GM23248 (cell line): ENCODE measurements around the gene MAP3K6. TPM values are rescaled to one million over a fixed set of nuclear protein-coding genes. Genes with fewer than 3 reads are reported as not detected.

ENCODE experiments used
- DNase-seq: peaks from one replicate; pipeline ENCODE4 v3.0.0-alpha.2; 2015
- H2AFZ ChIP-seq: fragments of 200-600 bp; sonication (generic); 2 replicates; pipeline ENCODE4 v1.6.1; 2016; ENCODE audit warnings: antibody characterized with exemption
- H3F3A ChIP-seq: fragments of 200-600 bp; sonication (generic); 2 replicates; pipeline ENCODE4 v1.6.1; 2016; ENCODE audit warnings: mild to moderate bottlenecking, antibody characterized with exemption, mixed run types; ENCODE audit not compliant: insufficient read depth
- H3K27ac ChIP-seq: fragments of 200-600 bp; sonication (generic); 2 replicates; pipeline ENCODE4 v1.5.1; 2016; ENCODE audit warnings: mild to moderate bottlenecking
- H3K27me3 ChIP-seq: fragments of 200-600 bp; sonication (generic); replicated peaks from 2 replicates; pipeline ENCODE4 v1.6.1; 2016; ENCODE audit warnings: mild to moderate bottlenecking; ENCODE audit not compliant: insufficient read depth
- H3K36me3 ChIP-seq: fragments of 200-600 bp; sonication (generic); 2 replicates; pipeline ENCODE4 v1.6.1; 2016; ENCODE audit warnings: low read depth, mild to moderate bottlenecking
- H3K4me1 ChIP-seq: fragments of 200-600 bp; sonication (generic); 2 replicates; pipeline ENCODE4 v1.6.1; 2016; ENCODE audit warnings: mild to moderate bottlenecking; ENCODE audit not compliant: insufficient read depth
- H3K4me2 ChIP-seq: fragments of 200-600 bp; sonication (generic); one replicate; pipeline ENCODE4 v1.6.1; 2016; ENCODE audit warnings: mild to moderate bottlenecking; ENCODE audit not compliant: unreplicated experiment
- H3K4me3 ChIP-seq: fragments of 200-600 bp; sonication (generic); 2 replicates; pipeline ENCODE4 v1.5.1; 2016; ENCODE audit warnings: mild to moderate bottlenecking
- H3K79me2 ChIP-seq: fragments of 200-600 bp; sonication (generic); 2 replicates; pipeline ENCODE4 v1.6.1; 2016; ENCODE audit warnings: mild to moderate bottlenecking; ENCODE audit not compliant: insufficient read depth
- H3K9ac ChIP-seq: fragments of 200-600 bp; sonication (generic); 2 replicates; pipeline ENCODE4 v1.6.1; 2016; ENCODE audit warnings: mild to moderate bottlenecking
- H3K9me2 ChIP-seq: fragments of 200-600 bp; sonication (generic); 2 replicates; pipeline ENCODE4 v1.6.1; 2016; ENCODE audit warnings: mixed run types, mild to moderate bottlenecking, moderate library complexity; ENCODE audit not compliant: insufficient read depth
- H3K9me3 ChIP-seq: fragments of 200-600 bp; sonication (generic); one replicate; pipeline ENCODE4 v1.6.1; 2017; ENCODE audit warnings: low read depth
- H4K20me1 ChIP-seq: fragments of 200-600 bp; sonication (generic); 2 replicates; pipeline ENCODE4 v1.6.0; 2016; ENCODE audit not compliant: insufficient read depth
- EZH2 ChIP-seq: fragments of 200-600 bp; sonication (generic); IDR thresholded peaks from 2 replicates; pipeline ENCODE4 v1.6.1; 2018; ENCODE audit warnings: antibody characterized with exemption, mild to moderate bottlenecking; ENCODE audit not compliant: insufficient read depth, poor library complexity, severe bottlenecking
- EZH2phosphoT487 ChIP-seq: fragments of 200-600 bp; sonication (generic); IDR thresholded peaks from 2 replicates; pipeline ENCODE4 v1.6.1; 2018; ENCODE audit warnings: antibody characterized with exemption, moderate library complexity, mild to moderate bottlenecking, low read depth; ENCODE audit not compliant: insufficient read depth
- WGBS, 2 experiments: methylation state at CpG; one replicate each; pipeline ENCODE4 v1.1.6; 2015 to 2017; ENCODE audit warnings: low lambda C conversion rate in 2 of 2, low coverage in 1 of 2; ENCODE audit errors: missing lambda C conversion rate in 2 of 2; 5-methylcytosine and 5-hydroxymethylcytosine counted together
- in situ Hi-C: fragments of 300-500 bp; cut with MboI; formaldehyde crosslinking; loops from 2 replicates; pipeline ENCODE4 v1.15.0; 2020
- polyA plus RNA-seq: library from polyadenylated mRNA; unstranded; fragments of >200 nt; fragmentation: Nextera tagmentation; extraction: Ambion mirVana; gene quantifications from 2 replicates; pipeline ENCODE4 v1.2.1, GENCODE V29; 2016
- total RNA-seq: library from RNA; depleted of rRNA; stranded (reverse); fragments of >200 nt; shearing (Covaris generic); gene quantifications from 2 replicates; pipeline ENCODE4 v1.2.3, GENCODE V29; 2014

MAP3K6 gene
- total and polyA plus RNA-seq, 2 experiments from 2014 or later, result 13.7 to 40.3 TPM

DNA sequence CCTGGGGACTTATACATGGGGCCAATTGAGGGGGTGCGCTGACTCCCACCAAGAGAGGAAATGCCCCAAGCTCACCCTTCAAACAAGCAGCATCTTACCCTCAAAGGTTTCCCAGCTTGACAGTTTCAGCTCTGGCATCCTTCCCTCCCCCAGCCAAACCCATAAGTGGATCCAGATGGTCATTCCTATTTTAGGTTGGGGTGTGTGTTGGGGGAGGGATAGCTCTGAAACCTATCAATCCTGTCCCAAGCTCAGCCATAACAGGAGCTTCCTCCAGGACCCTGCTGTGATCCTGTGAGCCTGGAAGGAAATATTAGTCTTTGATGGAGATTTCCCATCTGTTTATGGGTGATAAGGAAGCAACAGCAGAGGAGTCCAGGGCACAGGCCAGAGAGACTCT is 48.2 kb downstream of the MAP3K6 start:
- WGBS, 2 experiments, result 0% methylated on average over 1 of the region's 1 CpG
- Histone ChIP-seq H3K79me2 (peaks cover 14% of the 10 kb centered on the region), H2AFZ (peak overlapping the region; percentile 71), H3K9me2 (no peaks in the 10 kb centered on the region), H3K4me1 (peaks cover 18% of the 10 kb centered on the region), H3K27me3 (no peaks in the 10 kb centered on the region), H3K4me3 (no peak overlapping the region), H3K9me3 (no peaks in the 10 kb centered on the region), H3K4me2 (peak overlapping the region; percentile 32), H3K36me3 (no peaks in the 10 kb centered on the region), H3F3A (0 out of 2 replicates have a peak, but pooled peaks cover 5% of the 10 kb centered on the region), H3K27ac (no peak overlapping the region), H4K20me1 (no peaks in the 10 kb centered on the region), H3K9ac (peak overlapping the region; percentile 11; the same call in 1 of the 2 replicates)
- in situ Hi-C loops, result no loop called here
- DNase-seq, result peak; percentile 46
- no peak for TF ChIP-seq EZH2
- no peak for TF ChIP-seq EZH2phosphoT487

GRCh38 chr1:27318136-27318535 is 48.6 kb downstream of the MAP3K6 start:
- H3K9ac ChIP-seq, result peak overlapping the region; percentile 11; the same call in 1 of the 2 replicates
- H3K79me2 ChIP-seq, result peaks cover 10% of the 10 kb centered on the region
- H3K4me3 ChIP-seq, result no peak overlapping the region
- H3K4me1 ChIP-seq, result peaks cover 16% of the 10 kb centered on the region
- H3K27ac ChIP-seq, result no peak overlapping the region
- peak overlapping the region; percentile 32 for H3K4me2 ChIP-seq
- no peaks in the 10 kb centered on the region for H3K9me2 ChIP-seq
- H2AFZ ChIP-seq, result peak overlapping the region; percentile 71
- no peaks in the 10 kb centered on the region for H3K9me3 ChIP-seq
- H4K20me1 ChIP-seq, result no peaks in the 10 kb centered on the region
- DNase-seq, result peak; percentile 17
- no peaks in the 10 kb centered on the region for H3K36me3 ChIP-seq
- in situ Hi-C loops, result no loop called here
- H3F3A ChIP-seq, result 0 out of 2 replicates have a peak, but pooled peaks cover 5% of the 10 kb centered on the region
- TF ChIP-seq EZH2phosphoT487, result no peak
- TF ChIP-seq EZH2, result no peak
- WGBS, 2 experiments, result 18 to 20% methylated on average over 4 of the region's 4 CpGs
- H3K27me3 ChIP-seq, result no peaks in the 10 kb centered on the region

DNA sequence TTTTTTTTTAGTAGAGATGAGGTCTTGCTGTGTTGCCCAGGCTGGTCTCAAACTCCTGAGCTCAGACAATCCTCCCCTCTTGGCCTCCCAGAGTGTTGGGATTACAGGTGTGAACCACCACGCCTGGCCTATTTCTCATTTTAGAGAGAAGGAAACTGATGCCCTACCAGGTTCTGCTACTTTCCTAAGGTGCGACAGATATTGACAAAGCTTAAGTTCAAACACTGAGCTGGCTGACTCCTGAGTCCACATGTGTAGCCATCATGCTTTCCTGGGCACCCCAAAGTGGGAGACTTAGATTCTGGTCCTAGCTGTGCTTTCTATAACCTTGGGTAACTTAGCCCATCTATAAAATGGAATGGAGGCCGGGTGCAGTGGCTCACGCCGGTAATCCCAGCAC is 49.9 kb downstream of the MAP3K6 start:
- Histone ChIP-seq H3K4me1 (peaks cover 15% of the 10 kb centered on the region), H3K27me3 (no peaks in the 10 kb centered on the region), H3K9me3 (no peaks in the 10 kb centered on the region), H4K20me1 (no peaks in the 10 kb centered on the region), H3K9ac (no peak overlapping the region), H3F3A (0 out of 2 replicates have a peak, but pooled peaks cover 5% of the 10 kb centered on the region), H3K9me2 (no peaks in the 10 kb centered on the region), H3K27ac (no peak overlapping the region), H3K79me2 (no peaks in the 10 kb centered on the region), H3K4me3 (no peak overlapping the region), H3K4me2 (no peak overlapping the region), H3K36me3 (no peaks in the 10 kb centered on the region), H2AFZ (no peak overlapping the region)
- in situ Hi-C loops, result no loop called here
- WGBS, 2 experiments, result 79 to 81% methylated on average over 5 of the region's 5 CpGs
- no peak for DNase-seq
- no peak for TF ChIP-seq EZH2phosphoT487
- TF ChIP-seq EZH2, result no peak

DNA sequence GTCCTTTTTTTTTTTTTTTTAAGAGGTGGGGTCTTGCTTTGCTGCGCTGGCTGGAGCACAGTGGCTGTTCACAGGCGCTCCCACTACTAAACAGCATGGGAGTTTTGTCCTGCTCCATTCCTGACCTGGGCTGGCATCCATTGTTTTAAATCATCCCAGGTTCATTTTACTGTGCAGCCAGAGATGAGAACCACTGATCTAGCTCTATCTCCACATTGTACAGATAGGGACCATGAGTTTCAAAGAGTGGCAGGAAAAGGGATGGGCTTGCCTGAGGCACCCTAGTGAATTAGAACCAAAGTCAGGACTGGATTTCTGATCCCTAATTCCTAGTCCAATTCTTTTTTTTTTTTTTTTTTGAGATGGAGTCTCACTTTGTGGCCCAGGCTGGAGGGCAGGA is 52.0 kb downstream of the MAP3K6 start:
- no peak overlapping the region for H3K27ac ChIP-seq
- no peak overlapping the region for H3K4me2 ChIP-seq
- no peak overlapping the region for H2AFZ ChIP-seq
- peaks cover 15% of the 10 kb centered on the region for H3K4me1 ChIP-seq
- no peaks in the 10 kb centered on the region for H3K36me3 ChIP-seq
- in situ Hi-C loops, result no loop called here
- no peaks in the 10 kb centered on the region for H3K27me3 ChIP-seq
- TF ChIP-seq EZH2phosphoT487 (no peak), EZH2 (no peak)
- 27 to 29% methylated on average over 1 to 2 of the region's 2 CpGs for WGBS, 2 experiments
- no peak for DNase-seq
- no peaks in the 10 kb centered on the region for H4K20me1 ChIP-seq
- no peak overlapping the region for H3K4me3 ChIP-seq
- no peak overlapping the region for H3K9ac ChIP-seq
- H3F3A ChIP-seq, result 0 out of 2 replicates have a peak, but pooled peaks cover 5% of the 10 kb centered on the region
- H3K9me3 ChIP-seq, result no peaks in the 10 kb centered on the region
- H3K79me2 ChIP-seq, result no peaks in the 10 kb centered on the region
- no peaks in the 10 kb centered on the region for H3K9me2 ChIP-seq

GRCh38 chr1:27314169-27314568 is 52.6 kb downstream of the MAP3K6 start:
- Histone ChIP-seq H3F3A (0 out of 2 replicates have a peak, but pooled peaks cover 5% of the 10 kb centered on the region), H3K27me3 (no peaks in the 10 kb centered on the region), H3K4me3 (no peak overlapping the region), H3K9me2 (no peaks in the 10 kb centered on the region), H4K20me1 (no peaks in the 10 kb centered on the region), H3K9me3 (no peaks in the 10 kb centered on the region), H3K4me1 (peaks cover 15% of the 10 kb centered on the region), H3K79me2 (no peaks in the 10 kb centered on the region), H3K36me3 (no peaks in the 10 kb centered on the region), H3K4me2 (no peak overlapping the region), H3K27ac (no peak overlapping the region), H3K9ac (no peak overlapping the region), H2AFZ (peak overlapping the region; percentile 5; the same call in 1 of the 2 replicates)
- TF ChIP-seq EZH2phosphoT487 (no peak), EZH2 (no peak)
- 1 to 10% methylated on average over 3 of the region's 3 CpGs for WGBS, 2 experiments
- DNase-seq, result peak; percentile 36
- in situ Hi-C loops, result no loop called here
